ENCODE results near the gene MYMK.

DNA sequence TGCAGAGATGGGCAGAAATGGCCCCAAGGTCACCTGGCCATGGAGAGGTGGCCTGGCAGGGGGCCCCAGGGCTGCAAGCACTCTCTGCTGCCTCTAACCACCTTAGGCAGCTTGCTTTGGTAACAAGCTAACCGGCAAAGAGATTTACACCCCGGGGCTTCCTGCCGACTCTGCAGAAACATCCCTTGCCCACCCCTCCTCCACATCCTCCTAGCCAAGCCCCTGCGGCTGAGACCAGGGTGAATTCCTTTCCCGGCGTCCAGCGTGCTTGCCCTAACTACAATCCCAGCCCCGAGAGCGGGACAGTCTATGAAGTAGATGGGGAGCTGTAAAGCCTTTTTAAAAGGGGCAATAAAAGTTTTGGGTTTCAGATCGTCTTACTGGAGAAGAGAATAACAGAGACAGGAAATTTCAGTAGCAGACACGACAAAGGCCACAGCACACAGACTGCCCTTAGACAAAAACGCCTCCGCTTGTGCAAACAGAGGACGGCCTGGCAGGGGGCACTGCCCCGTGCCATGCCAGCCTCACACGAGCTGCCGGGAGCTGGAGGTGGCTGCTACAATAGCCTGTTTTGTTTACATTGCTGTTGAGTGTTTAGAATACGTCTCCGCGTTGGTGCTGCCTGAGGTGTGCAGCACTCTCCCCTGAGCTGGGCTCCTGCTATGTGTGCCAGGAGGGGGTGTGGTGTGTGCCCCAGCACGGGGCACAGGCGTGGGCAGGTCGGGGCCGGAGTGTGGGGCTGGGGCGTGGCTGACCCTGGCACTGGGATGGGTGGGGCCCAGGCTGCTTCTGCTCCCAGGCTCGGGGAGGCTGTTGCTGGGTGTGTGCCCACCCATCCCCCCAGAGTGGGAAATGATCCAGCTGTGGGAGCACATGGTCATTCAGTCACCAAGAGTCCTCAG, 15.3 kb downstream of the MYMK start:
- no peak for TF ChIP-seq SP1 (IDR thresholded peaks at IDR 0.05)
- no peak for TF ChIP-seq FOXA1 (IDR thresholded peaks at IDR 0.05)
- TF ChIP-seq ZNF384 (IDR thresholded peaks at IDR 0.05), result no peak
- no peak for TF ChIP-seq NFRKB (IDR thresholded peaks at IDR 0.05)
- no peak for TF ChIP-seq CTBP1 (IDR thresholded peaks at IDR 0.05; ENCODE audit: borderline replicate concordance)
- no peak for TF ChIP-seq ARNT (IDR thresholded peaks at IDR 0.05)

All from HEK293T (cell line).